Suprapubic skin (tissue), 4 donors: Measurements from ENCODE around the gene DDX10.

ENCODE experiments used
- POLR2A ChIP-seq, 2 donors: fragments of 450-650 bp; IDR thresholded peaks; one replicate each; pipeline ENCODE4 v1.6.1; 2017; ENCODE audit warnings: antibody characterized with exemption in 2 of 2, mild to moderate bottlenecking in 2 of 2, moderate library complexity in 2 of 2
- POLR2AphosphoS5 ChIP-seq, 3 donors: sonication (generic); formaldehyde crosslinking; IDR thresholded peaks; one replicate each; pipeline ENCODE4 v1.6.1; 2017; ENCODE audit warnings: antibody characterized with exemption in 3 of 3
- TF ChIP-seq, protein P1 (sequence below), 2 donors: fragments of 200-600 bp in 1 of 2; fragments of 450-650 bp in 1 of 2; sonication (generic) in 1 of 2; IDR thresholded peaks; one replicate each; pipeline ENCODE4 v1.5.1; 2016 to 2019; ENCODE audit warnings: antibody characterized with exemption in 2 of 2, mild to moderate bottlenecking in 1 of 2, moderate library complexity in 1 of 2

DNA sequence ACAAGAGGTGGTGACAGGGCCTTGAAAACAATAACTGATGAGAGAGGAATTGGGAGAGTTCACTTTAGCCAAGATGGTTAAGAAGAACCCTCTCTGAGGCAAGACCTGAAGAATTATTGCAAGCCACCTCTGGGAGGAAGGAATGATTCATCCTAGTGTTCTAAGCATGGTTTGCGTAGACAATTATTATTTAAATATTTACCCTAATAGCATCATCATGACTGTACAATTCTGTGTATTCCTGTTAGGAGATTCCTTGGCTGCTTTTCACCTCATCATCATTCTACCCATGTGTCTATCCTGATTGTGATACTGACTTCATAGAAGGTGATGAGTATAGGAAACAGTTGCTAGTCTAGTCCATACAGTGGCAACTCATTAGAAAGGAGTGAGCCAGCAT lies 264.4 kb downstream of the DDX10 start:
- TF ChIP-seq, protein P1, sequence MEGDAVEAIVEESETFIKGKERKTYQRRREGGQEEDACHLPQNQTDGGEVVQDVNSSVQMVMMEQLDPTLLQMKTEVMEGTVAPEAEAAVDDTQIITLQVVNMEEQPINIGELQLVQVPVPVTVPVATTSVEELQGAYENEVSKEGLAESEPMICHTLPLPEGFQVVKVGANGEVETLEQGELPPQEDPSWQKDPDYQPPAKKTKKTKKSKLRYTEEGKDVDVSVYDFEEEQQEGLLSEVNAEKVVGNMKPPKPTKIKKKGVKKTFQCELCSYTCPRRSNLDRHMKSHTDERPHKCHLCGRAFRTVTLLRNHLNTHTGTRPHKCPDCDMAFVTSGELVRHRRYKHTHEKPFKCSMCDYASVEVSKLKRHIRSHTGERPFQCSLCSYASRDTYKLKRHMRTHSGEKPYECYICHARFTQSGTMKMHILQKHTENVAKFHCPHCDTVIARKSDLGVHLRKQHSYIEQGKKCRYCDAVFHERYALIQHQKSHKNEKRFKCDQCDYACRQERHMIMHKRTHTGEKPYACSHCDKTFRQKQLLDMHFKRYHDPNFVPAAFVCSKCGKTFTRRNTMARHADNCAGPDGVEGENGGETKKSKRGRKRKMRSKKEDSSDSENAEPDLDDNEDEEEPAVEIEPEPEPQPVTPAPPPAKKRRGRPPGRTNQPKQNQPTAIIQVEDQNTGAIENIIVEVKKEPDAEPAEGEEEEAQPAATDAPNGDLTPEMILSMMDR (IDR thresholded peaks at IDR 0.05), result no peak
- TF ChIP-seq POLR2A (IDR thresholded peaks at IDR 0.05), result no peak
- no peak for TF ChIP-seq POLR2AphosphoS5 (IDR thresholded peaks at IDR 0.05)
